ENCODE measurements around the gene ZMYM1. TPM values are rescaled to one million over a fixed set of nuclear protein-coding genes. Genes with fewer than 3 reads are reported as not detected.
"Not testable (repeated sequence)": the region's sequence is repeated elsewhere in the genome, so short reads cannot be mapped to it uniquely, and the experiment has no call there.

ZMYM1 gene
- total RNA-seq, 4 donors from 2014 or later, result 3.7 to 23.3 (median 6.9) TPM

- ATAC-seq (ENCODE audit: low FRiP score) (no peak), DNase-seq (ENCODE audit: low spot score) (no peak)
- TF ChIP-seq CTCF (IDR thresholded peaks at IDR 0.05), result no peak
Measured at GRCh38 chr1:35049116-35049515, 30.1 kb upstream of the ZMYM1 start.

- no peak for TF ChIP-seq CTCF (IDR thresholded peaks at IDR 0.05)
- no peak for ATAC-seq (ENCODE audit: low FRiP score)
- no peak for DNase-seq (ENCODE audit: low spot score)
Measured at GRCh38 chr1:35053433-35053832, 25.8 kb upstream of the ZMYM1 start.

GRCh38 chr1:35054282-35054681 is 24.9 kb upstream of the ZMYM1 start:
- DNase-seq (ENCODE audit: low spot score); ATAC-seq (ENCODE audit: low FRiP score): not testable (repeated sequence)

GRCh38 chr1:35058321-35058720 is 20.9 kb upstream of the ZMYM1 start:
- not testable (repeated sequence) for DNase-seq (ENCODE audit: low spot score)

GRCh38 chr1:35058988-35059387 is 20.2 kb upstream of the ZMYM1 start:
- DNase-seq (ENCODE audit: low spot score) (no peak), ATAC-seq (ENCODE audit: low FRiP score) (no peak)
- no peak for TF ChIP-seq CTCF (IDR thresholded peaks at IDR 0.05)

More at GRCh38 chr1:35058321-35058720, 20.9 kb upstream of the ZMYM1 start:
- ATAC-seq (ENCODE audit: low FRiP score), result not testable (repeated sequence)

GRCh38 chr1:35062518-35063196 is 16.5 kb upstream of the ZMYM1 start:
- no peak for TF ChIP-seq CTCF (IDR thresholded peaks at IDR 0.05)
- ATAC-seq (ENCODE audit: low FRiP score), result no peak
- DNase-seq (ENCODE audit: low spot score), result no peak

- no peak for TF ChIP-seq CTCF (IDR thresholded peaks at IDR 0.05)
- DNase-seq (ENCODE audit: low spot score) (no peak), ATAC-seq (ENCODE audit: low FRiP score) (no peak)
Measured at GRCh38 chr1:35064265-35064664, 14.9 kb upstream of the ZMYM1 start.

- ATAC-seq (ENCODE audit: low FRiP score) (no peak), DNase-seq (ENCODE audit: low spot score) (no peak)
- TF ChIP-seq CTCF (IDR thresholded peaks at IDR 0.05), result no peak
Measured at GRCh38 chr1:35069746-35070145, 9.4 kb upstream of the ZMYM1 start.
